HG02870 (cell line): ENCODE results near the gene GALNT9.

Source experiments
- ATAC-seq: cut with Tn5 transposase; IDR thresholded peaks from one replicate; pipeline ENCODE4 v1.9.1; 2021; ENCODE audit warnings: mild to moderate bottlenecking, moderate library complexity; ENCODE audit not compliant: unreplicated experiment

GALNT9 gene

DNA sequence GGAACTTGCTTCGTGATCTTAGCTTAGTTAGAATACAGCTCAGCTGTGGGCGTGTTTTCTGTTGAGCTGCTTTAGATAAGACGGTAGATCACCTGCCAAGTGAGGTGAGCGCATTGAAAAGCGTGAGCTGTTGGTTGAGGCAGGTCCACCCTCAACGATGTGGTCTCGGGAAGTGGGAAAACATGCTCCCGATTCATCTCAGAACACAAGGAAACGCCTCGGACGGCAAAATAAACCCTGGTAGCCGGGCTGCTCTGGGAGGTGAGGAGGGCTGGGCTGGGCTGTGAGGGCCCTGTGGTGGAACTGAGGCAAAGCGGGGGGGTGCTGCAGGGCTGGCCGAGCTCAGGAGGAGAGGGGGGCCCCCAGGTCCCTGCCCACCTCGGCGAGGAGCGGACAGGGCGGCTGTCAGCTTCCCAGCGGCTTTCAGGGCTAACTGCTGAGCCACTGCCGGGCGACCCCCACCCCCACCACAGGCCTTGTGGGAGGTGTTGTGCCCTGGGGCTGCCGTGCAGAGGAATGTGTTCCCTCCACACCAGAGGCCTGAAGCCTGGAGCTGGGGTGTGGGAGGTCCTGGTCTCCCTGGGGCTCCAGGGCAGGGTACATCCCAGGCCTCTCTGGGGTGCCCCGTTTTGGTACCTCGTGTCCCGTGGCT lies 154.4 kb downstream of the GALNT9 start:
- no peak for ATAC-seq

DNA sequence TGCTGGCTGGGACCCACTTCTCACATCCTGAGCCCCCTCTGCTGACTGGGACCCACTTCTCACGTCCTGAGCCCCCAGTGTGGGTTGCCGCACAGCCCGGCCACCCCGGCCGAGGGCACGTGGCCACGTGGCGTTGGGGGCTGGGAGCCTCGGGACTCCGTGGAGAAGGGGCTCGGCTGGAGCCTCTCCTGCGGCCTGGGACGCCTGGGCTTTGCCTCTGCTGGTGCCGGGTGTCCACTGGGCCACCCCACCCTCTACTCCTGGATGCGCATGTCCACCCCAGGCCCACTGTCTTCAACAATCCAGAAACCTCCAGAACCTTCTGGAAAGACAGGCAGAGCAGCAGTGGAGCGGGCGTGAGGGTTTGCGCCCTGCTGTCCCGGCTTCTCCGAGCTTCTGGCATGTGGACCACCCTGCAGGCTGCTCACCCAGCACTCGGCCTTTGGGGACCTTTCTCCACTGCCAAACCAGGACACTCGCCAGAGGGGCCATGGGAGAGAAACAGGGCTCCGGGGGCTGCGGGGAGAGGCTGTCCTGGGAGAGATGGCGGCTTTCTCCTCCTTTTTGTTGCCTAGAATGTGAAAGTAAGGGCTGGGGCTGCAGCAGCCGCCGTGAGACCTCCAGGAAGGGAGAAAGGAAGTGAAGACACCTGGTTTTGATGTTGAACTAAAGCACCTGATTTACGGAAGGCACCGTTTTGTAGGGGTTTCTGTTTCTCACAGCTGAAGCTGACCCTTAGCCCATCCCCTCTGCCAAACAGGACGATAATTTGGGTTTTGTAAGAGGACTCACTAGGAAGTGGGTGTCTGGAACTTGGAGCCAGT lies 155.2 kb downstream of the GALNT9 start:
- no peak for ATAC-seq

DNA sequence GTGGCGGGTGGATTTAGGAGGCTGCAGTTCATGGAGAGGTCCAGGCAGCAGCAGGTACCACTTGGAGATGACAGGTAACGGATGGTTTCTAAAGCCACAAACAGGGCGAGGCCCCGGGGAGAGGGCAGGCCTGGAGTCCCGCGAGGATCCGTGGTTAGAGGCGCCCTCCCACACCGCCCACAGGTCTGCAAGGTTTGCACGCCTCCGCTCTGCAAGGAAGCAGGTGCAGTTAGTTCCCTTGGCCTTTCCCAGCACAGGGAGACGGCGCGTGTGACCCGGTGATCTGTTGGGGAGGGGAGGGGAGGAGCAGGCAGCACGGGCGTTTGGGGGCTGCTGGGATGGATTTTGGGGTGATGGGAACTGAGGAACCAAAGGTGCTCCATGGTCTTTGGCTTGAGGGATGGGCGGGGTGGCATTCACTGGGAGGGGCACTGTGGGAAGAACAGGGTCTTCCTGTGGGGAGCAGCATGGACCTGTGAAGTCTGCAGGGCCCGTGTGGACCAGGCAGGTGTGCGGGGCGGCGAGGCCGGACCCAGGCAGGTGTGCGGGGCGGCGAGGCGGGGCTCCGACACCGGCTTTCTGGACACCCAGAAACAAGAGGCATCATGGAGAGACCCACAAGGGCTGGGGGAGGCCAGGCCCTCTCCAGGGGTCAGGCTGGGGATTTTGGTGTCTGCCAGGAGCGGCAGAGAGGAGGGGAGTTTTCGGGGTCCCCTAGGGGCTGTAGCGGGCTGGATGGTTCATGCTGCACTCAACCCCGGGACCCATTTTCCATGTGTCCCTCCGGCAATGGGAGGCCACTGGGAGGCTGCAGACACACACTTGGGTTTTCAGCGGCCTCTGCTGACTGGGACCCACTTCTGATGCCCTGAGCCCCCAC lies 156.0 kb downstream of the GALNT9 start:
- no peak for ATAC-seq

DNA sequence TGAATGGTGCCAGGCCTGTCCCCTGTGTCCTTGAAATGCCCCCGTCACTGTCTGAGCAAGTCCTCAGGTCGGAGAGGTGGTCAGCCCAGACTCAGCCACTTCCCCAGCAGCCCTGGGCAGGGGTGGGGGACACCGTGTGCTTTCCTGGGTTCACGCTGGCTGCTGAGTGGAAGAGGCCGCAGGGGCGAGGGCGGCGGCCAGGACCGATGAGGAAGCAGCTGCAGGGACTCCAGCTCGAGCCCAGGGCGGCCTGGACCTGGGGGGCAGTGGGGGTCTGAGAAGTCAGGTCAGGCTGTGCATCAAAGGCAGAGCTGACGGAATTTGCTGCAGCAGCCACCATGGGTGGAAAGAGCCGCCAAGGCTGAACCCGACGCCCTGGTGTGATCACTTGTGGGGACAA lies 156.8 kb downstream of the GALNT9 start:
- ATAC-seq = no peak

GRCh38 chr12:132171968-132172521 lies 157.3 kb downstream of the GALNT9 start:
- no peak for ATAC-seq

- no peak for ATAC-seq
These were observed 158.0 kb downstream of the GALNT9 start for GRCh38 chr12:132171293-132171967.

- no peak for ATAC-seq
These were observed 158.6 kb downstream of the GALNT9 start for GRCh38 chr12:132170637-132171292.

GRCh38 chr12:132170094-132170636 lies 159.2 kb downstream of the GALNT9 start:
- no peak for ATAC-seq

GRCh38 chr12:132169376-132169775 lies 160.0 kb downstream of the GALNT9 start:
- no peak for ATAC-seq

GRCh38 chr12:132168311-132169031 lies 160.9 kb downstream of the GALNT9 start:
- ATAC-seq = no peak

DNA sequence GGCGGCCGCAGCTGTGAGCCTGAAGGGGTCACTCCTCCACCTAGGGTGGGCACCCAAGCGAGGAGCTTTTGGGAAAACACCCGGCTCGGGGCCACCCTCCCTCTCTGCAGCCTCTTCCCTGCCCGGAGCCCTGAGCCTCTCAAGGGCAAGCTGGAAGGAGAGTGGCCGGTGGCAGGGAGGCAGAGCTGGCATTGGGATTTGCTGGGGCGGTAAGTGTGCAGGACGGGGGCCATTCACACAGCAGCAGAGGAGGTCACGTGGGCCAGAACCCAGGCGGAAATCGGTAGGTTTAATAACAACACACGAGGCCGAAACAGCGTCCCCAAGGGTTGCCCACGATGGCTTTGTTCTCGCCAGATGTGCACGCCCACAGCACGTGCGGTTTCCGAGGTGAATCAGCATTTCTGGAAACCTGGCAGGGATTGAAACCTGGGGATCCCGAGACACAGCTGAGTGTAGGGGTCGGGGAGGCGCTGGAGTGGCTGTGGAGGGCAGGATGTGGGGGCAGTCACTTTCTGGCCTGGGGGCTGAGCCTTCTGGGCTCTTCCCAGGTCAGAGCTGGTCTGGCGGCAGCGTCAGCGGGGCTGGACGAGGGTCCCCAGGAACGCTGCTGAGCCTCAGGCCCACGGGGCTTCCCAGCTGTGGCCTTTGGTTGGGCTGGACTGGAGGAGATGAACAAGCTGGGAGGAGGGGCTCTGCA lies 161.6 kb downstream of the GALNT9 start:
- ATAC-seq = no peak

DNA sequence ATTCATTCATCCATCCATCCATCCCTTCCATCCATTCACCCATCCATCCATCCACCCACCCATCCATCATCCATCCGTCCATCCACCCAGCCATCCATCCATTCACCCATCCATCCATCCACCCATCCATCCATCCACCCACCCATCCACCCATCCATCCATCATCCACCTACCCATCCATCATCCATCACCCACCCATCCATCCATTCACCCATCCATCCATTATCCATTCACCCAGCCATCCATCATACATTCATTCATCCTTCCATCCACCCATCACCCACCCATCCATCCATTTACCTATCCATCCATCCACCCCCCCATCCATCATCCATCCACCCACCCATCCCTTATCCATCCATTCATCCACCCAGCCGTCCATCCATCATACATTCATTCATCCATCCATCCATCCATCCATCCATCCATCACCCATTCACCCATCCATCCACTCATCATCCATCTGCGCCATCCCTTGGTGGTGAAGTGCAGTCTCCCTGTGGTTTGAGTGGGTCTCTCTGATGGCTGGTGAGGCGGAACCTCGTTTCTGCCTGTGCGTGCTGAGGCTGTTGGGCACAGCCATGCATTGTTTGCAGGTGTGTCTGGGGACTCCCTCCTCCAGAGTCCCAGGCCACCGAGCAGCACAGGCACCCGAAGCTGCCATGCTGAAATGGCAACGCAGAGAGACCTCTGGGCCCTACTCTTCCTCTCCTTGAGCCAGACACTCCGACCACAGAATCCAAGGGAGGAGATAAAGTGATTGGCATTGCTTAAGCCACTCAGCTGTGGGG lies 162.4 kb downstream of the GALNT9 start:
- ATAC-seq = no peak

- ATAC-seq = no peak
These were observed 163.3 kb downstream of the GALNT9 start for GRCh38 chr12:132166093-132166492.

DNA sequence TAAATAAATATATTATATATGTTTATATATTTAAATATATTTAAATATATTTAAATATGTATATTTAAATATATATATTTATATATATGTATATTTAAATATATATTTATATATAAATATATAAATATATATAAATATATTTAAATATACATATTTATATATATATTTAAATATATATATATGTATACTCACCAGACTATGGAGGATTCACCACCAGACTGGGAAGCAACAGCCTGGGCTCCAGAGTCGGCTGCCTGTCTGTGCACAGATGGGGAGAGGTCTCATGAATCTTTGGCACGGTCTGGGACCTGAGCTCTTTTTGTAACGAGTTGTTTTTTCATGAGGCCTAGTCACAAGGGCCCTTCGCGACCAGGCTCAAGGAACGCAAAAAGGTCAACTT lies 163.8 kb downstream of the GALNT9 start:
- ATAC-seq = no peak

DNA sequence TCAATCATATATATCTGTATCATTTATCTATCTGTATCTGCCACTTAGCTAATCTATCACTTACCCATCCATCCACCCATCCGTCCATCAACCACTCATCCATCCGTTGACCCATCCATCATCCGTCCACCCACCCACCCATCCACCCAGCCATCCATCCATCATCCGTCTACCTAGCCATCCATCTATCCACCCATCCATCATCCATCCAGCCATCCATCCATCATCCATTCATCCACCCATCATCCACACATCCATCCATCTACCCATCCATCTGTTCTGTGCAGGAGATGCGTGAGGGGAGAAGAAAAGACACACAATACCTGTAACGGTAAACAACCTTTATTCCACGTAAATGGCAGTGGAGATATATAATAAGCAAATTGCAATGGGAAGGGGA lies 165.0 kb downstream of the GALNT9 start:
- no peak for ATAC-seq

GRCh38 chr12:132163911-132164288 lies 165.5 kb downstream of the GALNT9 start:
- ATAC-seq = no peak

DNA sequence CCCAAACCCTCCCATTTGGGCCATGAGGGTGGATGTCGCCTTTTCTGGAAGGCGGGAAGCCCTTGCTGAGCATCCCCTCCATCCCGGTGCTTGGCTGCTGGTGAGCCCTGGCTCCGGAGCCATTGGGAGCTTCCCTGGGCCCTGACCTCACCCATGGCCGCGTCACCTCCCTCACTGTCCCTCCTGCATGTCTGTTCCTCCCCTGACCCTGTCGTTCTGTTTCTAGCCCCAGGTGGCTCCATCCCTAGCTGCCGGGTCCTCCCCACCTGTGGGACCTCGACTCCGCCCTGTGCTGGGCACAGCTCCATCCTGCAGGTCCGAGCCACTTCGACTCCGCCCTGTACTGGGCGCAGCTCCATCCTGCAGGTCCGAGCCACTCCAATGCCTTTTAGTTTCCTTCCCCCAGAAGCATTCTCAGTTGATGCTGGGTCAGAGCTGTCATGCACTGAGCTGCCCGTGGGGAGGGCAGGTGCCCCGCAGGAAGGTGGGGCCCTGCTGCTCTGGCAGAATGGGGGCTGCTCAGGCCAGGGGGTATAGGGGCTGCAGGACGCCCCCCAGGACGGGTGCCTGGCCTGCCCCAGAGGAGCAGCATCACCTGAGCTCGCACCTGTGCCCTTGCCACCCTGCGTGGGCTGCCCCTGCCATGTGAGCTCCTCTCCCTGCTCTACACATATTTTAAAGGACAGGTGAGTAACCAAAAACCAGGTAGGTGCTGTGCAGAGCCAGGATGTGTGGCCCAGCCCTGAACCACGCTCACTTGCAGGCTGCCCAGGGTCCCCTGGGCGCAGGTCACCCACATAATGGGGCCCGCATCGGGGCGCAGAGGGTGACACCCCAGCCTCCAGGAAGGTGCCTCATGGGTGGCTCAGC lies 166.1 kb downstream of the GALNT9 start:
- no peak for ATAC-seq
